ENCODE data around the gene PC. TPM values are rescaled to one million over a fixed set of nuclear protein-coding genes. Genes with fewer than 3 reads are reported as not detected.

Gene PC
- total and polyA plus RNA-seq, 9 of the 15 experiments (the other 6 are each of a cell fraction or from before 2014, with no cell fraction given), result 0.94 to 38.0 (median 8.7) TPM

GRCh38 chr11:66886671-66887221 lies 71.4 kb downstream of the PC start:
- intact Hi-C loops (cut with micrococcal nuclease) (no loop called here), in situ Hi-C loops (cut with MboI) (no loop called here)
- Histone ChIP-seq H4K20me1 (replicated peaks; ENCODE audit: control insufficient read depth, insufficient read depth, low read length) (no peaks in the 10 kb centered on the region), H3K9ac (ENCODE audit: insufficient read depth in 1 of 2, low read depth in 2 of 2, low read length in 2 of 2) (peak overlapping the region; percentile 4 to 37; a peak in 3 of 4 replicates), H3K4me2 (ENCODE audit: insufficient read depth, low read length) (peak overlapping the region; percentile 61), H3K79me2 (ENCODE audit: control insufficient read depth, insufficient read depth, low read length) (no peaks in the 10 kb centered on the region; the same call in 2 of the 3 replicates), H3K36me3 (ENCODE audit: control insufficient read depth, insufficient read depth, low read length) (0 out of 3 replicates have a peak, but pooled peaks cover 4% of the 10 kb centered on the region), H3K27ac (ENCODE audit: extremely low read depth, low read depth, low read length) (peak overlapping the region; percentile 47; the same call in 2 of the 3 replicates), H3K9me1 (ENCODE audit: control insufficient read depth, insufficient read depth, low read length) (no peaks in the 10 kb centered on the region), H3K9me3 (replicated peaks; ENCODE audit: control insufficient read depth, insufficient read depth, low read depth, low read length) (no peaks in the 10 kb centered on the region), H3K4me1 (replicated peaks in 1 of 2; ENCODE audit: control insufficient read depth in 2 of 2, insufficient read depth in 2 of 2, low read length in 2 of 2) (peaks cover 34 to 38% of the 10 kb centered on the region in 2 experiments; a peak in 4 of 5 replicates), H2AFZ (ENCODE audit: low read depth, low read length) (peak overlapping the region; percentile 68; the same call in 1 of the 2 replicates), H3K27me3 (ENCODE audit: control insufficient read depth in 2 of 2, insufficient read depth in 2 of 2, low read length in 2 of 2) (no peaks in the 10 kb centered on the region), H3K4me3 (no peak overlapping the region)
- DNase-seq (ENCODE audit: extremely low read depth in 1 of 4, low spot score in 3 of 4) (peak in 2 of 4 experiments; percentile 30 to 34), ATAC-seq (no peak; the same call in 1 of the 3 replicates), FAIRE-seq (no peak)
- TF ChIP-seq WHSC1 (IDR thresholded peaks at IDR 0.05; ENCODE audit: low read length), result peak; percentile 62
- peak; percentile 26 for TF ChIP-seq NFE2 (IDR thresholded peaks at IDR 0.05; ENCODE audit: low read depth)
- no peak for TF ChIP-seq NFE2L1 (tag; IDR thresholded peaks at IDR 0.05; ENCODE audit: borderline replicate concordance, low read depth)
- TF ChIP-seq TEAD4 (IDR thresholded peaks at IDR 0.05; ENCODE audit: low read length), result 0 out of 2 replicates have a peak, but pooled peaks have one; percentile 3
- TF ChIP-seq TEAD4 (CRISPR knock-in tag; IDR thresholded peaks at IDR 0.05; ENCODE audit: borderline replicate concordance), result no peak
- ChIA-PET CTCF (ENCODE audit: low intra/inter-chr PET ratio) (interaction anchor here (0.6 kb wide), 1 partner anchor 86 kb away, joined by 4 read pairs; no protein-coding TSS in a partner anchor), POLR2A (interaction anchor here (0.6 kb wide), 1 partner anchor 89 kb away, joined by 3 read pairs; the partner anchor contains the start of gene C11orf86)
- no TSS peak for BruUV-seq (replicated peaks)
- WGBS (ENCODE audit: insufficient coverage, low coverage, missing lambda C conversion rate), result 56% methylated on average over 15 of the region's 15 CpGs
